NCI-H345 treated with DMSO at 0.1 percent for 48 hours (cell line): ENCODE data around the gene FAM187B.
A peak's percentile ranks its signal among the peaks of the same experiment; 100 is the strongest.

Experiments used
- DNase-seq: peaks from one replicate; lab custom pipeline; 2025; ENCODE audit not compliant: unreplicated experiment; lab: John Stamatoyannopoulos, UW

FAM187B gene

GRCh38 chr19:35228177-35228930 is at the start of gene FAM187B:
TSS of gene FAM187B (minus strand) at chr19:35228739. CDS start at chr19:35228680, 59 bp downstream.
- no peak for DNase-seq

DNA sequence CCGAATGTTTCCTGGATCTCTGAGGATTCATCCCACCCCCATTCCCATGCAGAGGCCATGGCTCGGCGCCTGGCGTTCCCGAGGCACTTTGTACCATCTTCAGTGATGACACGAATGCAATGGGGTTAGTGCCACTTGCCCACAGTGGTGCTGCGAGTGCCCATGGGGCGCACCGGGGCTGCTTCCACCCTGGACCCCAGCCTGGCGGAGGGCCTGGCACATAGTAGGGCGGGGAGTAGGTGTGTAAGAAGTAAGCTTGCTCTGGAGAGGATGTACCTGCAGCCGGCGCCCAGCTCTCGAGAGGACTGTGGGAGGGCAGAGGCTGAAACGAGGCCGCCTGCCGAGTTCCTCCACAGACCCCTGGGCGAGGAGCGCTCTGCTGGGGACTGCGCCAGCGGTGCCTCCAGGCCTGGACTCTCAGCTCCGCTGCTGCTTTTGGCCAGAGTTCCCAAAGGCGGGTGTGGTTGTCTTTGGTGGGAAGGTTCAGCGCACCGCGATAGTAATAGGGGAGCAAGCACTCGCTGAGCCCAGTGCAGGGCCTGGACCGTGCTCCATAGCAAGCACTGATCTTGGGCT is 48.3 kb upstream of the FAM187B start:
- no peak for DNase-seq

DNA sequence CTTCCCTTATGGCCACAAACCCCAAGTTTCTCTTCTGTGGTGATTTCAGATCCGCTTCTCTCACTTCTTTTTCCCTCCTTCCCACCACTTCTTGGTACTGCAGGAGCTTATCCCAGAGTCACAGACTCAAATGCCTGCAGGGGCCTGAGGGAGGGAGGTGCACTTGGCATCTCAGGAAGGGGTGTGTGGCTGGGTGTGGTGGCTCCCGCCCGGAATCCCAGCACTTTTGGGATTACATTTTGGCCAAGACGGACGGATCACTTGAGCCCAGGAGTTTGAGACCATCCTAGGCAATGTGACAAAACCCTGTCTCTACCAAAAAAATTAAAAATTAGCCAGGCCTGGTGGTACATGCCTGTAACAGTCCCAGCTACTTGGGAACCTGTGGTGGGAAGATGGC is 45.8 kb upstream of the FAM187B start:
- no peak for DNase-seq

DNA sequence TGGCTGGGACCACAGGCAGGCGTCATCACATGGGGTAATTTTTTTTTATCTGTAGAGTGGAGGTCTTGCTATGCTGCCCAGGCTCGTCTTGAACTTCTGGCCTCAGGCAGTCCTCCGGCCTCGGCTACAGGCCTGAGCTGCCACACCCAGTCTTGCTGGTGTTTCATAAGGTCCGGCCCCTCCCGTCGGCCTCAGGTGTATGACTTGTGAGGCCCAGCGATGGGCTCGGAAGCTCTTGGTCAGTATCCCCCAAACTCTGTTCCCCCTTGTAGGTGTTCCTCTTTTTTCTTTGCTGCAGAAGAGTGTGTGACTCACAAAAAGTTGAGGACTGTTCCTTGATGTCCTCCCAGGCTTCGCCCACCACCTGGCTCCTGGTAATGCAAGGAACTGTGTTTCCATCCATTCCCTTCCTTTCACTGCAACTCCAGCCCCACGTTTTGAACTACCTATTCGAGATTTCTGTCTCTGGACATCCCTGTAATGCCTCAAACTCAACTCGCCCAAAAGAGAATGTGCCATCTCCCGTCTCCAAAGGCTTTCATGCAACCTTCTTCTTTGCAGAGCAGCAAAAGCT is 45.2 kb upstream of the FAM187B start:
- DNase-seq, result no peak

- DNase-seq, result no peak
Measured at GRCh38 chr19:35272954-35273649, 44.6 kb upstream of the FAM187B start.

- no peak for DNase-seq
Measured at GRCh38 chr19:35272122-35272719, 43.7 kb upstream of the FAM187B start.

- no peak for DNase-seq
Measured at GRCh38 chr19:35271546-35271945, 43.0 kb upstream of the FAM187B start.

GRCh38 chr19:35270381-35270811 is 41.9 kb upstream of the FAM187B start:
- no peak for DNase-seq

GRCh38 chr19:35269438-35270117 is 41.0 kb upstream of the FAM187B start:
- DNase-seq, result peak; percentile 81

GRCh38 chr19:35268536-35269437 is 40.2 kb upstream of the FAM187B start, which contains the start of gene USF2:
TSS of gene USF2 (plus strand) at chr19:35268962. CDS start at chr19:35269102, 140 bp downstream.
- peak; percentile 66 for DNase-seq

GRCh38 chr19:35267818-35268535 is 39.4 kb upstream of the FAM187B start:
- DNase-seq, result peak; percentile 69

DNA sequence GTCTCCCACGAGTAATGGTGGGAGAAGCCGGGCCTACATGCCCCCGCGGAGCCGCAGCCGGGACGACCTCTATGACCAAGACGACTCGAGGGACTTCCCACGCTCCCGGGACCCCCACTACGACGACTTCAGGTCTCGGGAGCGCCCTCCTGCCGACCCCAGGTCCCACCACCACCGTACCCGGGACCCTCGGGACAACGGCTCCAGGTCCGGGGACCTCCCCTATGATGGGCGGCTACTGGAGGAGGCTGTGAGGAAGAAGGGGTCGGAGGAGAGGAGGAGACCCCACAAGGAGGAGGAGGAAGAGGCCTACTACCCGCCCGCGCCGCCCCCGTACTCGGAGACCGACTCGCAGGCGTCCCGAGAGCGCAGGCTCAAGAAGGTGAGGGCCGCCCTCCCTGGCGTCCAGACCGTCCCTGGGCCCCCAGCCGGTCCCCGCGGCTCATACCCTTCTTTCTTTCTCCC is 38.8 kb upstream of the FAM187B start:
- no peak for DNase-seq

- no peak for DNase-seq
Measured at GRCh38 chr19:35266520-35267352, 38.2 kb upstream of the FAM187B start.

DNA sequence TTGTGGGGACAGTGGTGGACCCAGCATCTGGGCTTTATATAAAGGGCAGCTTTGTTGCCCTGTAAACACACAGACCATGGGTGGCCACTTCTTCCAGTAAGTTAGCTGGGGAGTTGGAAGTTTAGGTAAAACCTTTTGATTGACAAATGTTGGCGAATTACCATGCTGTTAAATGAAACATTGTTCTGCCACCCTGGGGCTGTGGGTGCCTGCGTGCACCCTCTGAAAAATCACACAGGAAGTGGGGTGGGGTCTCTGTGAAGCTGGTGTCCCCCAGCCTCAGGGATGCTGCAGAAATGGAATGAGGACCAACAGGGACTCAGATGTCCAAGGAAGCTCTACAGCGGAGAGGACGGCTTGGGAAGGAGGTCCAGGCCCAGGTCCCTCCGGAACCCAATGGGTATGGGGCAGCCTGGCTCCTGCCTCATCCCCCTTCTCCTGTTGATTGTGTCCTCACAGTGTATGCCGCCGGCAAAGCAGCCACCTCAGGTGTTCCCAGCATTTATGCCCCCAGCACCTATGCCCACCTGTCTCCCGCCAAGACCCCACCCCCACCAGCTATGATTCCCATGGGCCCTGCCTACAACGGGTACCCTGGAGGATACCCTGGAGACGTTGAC is 37.5 kb upstream of the FAM187B start:
- DNase-seq, result no peak

DNA sequence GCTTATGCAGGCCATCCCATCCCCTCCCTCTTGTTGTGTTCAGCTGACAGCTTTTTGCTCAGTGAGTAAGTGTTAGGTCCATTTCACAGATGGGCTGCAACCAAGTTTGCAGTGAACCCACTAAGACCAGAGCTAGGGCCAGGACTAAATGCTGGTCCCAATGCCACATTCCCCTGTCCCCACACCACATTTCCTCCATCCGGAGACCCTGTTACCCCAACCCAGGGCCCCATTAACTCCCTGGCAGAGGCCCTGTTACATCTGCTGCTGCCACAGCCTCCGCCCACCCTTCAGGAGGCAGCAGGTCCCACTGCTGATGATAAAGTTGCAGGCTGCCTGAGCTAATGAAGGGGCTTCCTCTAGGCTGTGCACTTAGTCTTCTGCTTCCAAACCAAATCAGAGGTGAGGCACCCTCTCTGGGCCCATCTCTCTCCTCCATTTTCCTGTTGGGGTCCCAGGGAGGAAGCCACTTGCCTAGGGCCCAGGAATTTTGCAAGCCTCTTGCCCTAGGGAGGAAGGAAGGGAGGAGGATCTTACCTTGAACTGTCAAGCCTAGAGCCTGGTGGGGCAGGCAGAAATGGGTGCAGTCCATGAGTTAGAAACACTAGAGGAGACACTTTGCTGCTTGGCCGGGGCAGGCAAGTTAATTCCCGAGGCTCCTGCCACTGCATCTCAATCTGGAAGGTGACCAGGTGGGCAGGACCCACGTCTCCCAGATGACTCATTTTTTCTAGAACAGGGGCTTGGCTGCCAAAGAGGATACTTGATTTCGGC is 36.8 kb upstream of the FAM187B start:
- DNase-seq, result no peak

DNA sequence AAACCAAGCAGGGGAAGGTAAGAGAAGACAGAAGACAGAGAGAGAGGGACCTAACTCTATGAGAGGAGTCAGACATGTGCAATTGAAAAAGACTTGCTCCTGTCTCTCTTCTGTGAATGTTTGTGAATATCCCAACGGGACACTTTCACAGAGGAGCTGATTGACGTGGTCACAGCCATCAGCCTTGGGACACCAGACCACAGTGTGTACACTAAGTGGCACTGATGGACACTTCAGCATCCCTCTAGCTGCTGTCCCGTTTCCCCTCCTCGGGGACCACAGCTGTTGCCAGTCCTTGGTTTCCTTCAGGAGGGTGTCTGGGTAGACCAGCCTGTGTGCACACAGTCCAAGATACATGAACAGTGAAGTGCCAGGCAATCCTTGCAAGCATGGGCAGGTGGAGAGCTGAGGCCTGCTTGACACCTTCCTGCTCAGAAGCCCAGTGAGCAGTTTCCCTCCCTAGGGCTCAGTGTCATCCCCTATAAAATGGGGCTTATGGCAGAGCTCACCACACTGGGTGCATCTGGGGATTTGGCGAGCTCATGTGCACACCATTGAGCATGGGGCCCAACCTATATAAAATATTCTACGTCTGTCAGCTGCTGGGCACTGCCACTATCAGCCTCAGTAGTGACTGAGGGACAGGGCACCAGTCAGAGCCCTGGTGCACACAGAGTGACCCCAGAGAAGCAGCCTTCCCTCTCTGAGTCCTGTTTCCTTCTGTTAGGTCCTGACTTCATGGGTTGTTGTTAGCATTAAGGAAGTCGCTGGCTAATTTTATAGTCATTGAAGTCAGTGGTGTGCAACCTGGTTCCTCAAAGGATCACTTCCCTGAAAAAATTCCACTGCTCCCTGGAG is 36.0 kb upstream of the FAM187B start:
- DNase-seq, result no peak
